ENCODE data around the gene MAST4.
"Not testable (repeated sequence)": the region's sequence is repeated elsewhere in the genome, so short reads cannot be mapped to it uniquely, and the experiment has no call there.

MAST4 gene

GRCh38 chr5:67146981-67147380, 550.8 kb downstream of the MAST4 start:
- DNase-seq: no peak

GRCh38 chr5:67147760-67148159, 551.6 kb downstream of the MAST4 start:
- no peak for DNase-seq

- no peak for DNase-seq
Observed at GRCh38 chr5:67149057-67149950, 553.1 kb downstream of the MAST4 start.

GRCh38 chr5:67149951-67150523, 553.8 kb downstream of the MAST4 start:
- DNase-seq: no peak

- DNase-seq: no peak
Observed at GRCh38 chr5:67152400-67152799, 556.2 kb downstream of the MAST4 start.

GRCh38 chr5:67153292-67153691, 557.1 kb downstream of the MAST4 start:
- DNase-seq: no peak

GRCh38 chr5:67154556-67155206, 558.5 kb downstream of the MAST4 start:
- DNase-seq: no peak

GRCh38 chr5:67156976-67157583, 560.9 kb downstream of the MAST4 start:
- DNase-seq: peak; percentile 61

GRCh38 chr5:67160272-67160671, 564.1 kb downstream of the MAST4 start:
- DNase-seq: no peak

- DNase-seq: no peak
Observed at GRCh38 chr5:67160985-67161384, 564.8 kb downstream of the MAST4 start.

GRCh38 chr5:67161767-67162166, 565.6 kb downstream of the MAST4 start:
- DNase-seq: no peak

- DNase-seq: no peak
Observed at GRCh38 chr5:67163231-67163756, 567.1 kb downstream of the MAST4 start.

GRCh38 chr5:67163863-67164595, 567.8 kb downstream of the MAST4 start:
- no peak for DNase-seq

GRCh38 chr5:67164856-67165525, 568.8 kb downstream of the MAST4 start:
- no peak for DNase-seq

- DNase-seq: no peak
Observed at GRCh38 chr5:67165526-67166459, 569.6 kb downstream of the MAST4 start.

- DNase-seq: no peak
Observed at GRCh38 chr5:67166460-67167285, 570.5 kb downstream of the MAST4 start.

GRCh38 chr5:67168069-67168468, 571.9 kb downstream of the MAST4 start:
- no peak for DNase-seq

- DNase-seq: no peak
Observed at GRCh38 chr5:67170767-67171166, 574.6 kb downstream of the MAST4 start.

GRCh38 chr5:67173351-67173750, 577.2 kb downstream of the MAST4 start:
- DNase-seq: not testable (repeated sequence)

- no peak for DNase-seq
Observed at GRCh38 chr5:67173959-67174358, 577.8 kb downstream of the MAST4 start.
